Astrocyte of the cerebellum (primary cell): ENCODE results near the gene ALDOB.

Experiments
- DNase-seq: peaks from one replicate; pipeline ENCODE4 v3.0.0-alpha.2; 2011; ENCODE audit warnings: low read depth
- H3K4me3 ChIP-seq: 2 replicates; pipeline ENCODE4 v1.5.1; 2011; ENCODE audit warnings: mild to moderate bottlenecking, low read depth, low read length, moderate library complexity
- CTCF ChIP-seq: IDR thresholded peaks from 2 replicates; pipeline ENCODE4 v1.5.1; 2012; ENCODE audit warnings: low read length, low read depth, moderate library complexity, mild to moderate bottlenecking; ENCODE audit errors: missing control alignments
- in situ Hi-C: cut with HindIII; loops from 2 replicates; pipeline ENCODE4 v1.10.0; 2017; ENCODE audit warnings: low sequenced_read_pairs

Gene ALDOB

GRCh38 chr9:101478444-101478843 lies 42.9 kb upstream of the ALDOB start:
- no peak for TF ChIP-seq CTCF
- in situ Hi-C loops: no loop called here
- DNase-seq: no peak
- H3K4me3 ChIP-seq: no peak overlapping the region

GRCh38 chr9:101477736-101478135 lies 42.2 kb upstream of the ALDOB start:
- H3K4me3 ChIP-seq: no peak overlapping the region
- no peak for TF ChIP-seq CTCF
- in situ Hi-C loops: no loop called here
- DNase-seq: no peak

GRCh38 chr9:101477214-101477613 lies 41.6 kb upstream of the ALDOB start:
- no peak overlapping the region for H3K4me3 ChIP-seq
- DNase-seq: no peak
- no peak for TF ChIP-seq CTCF
- in situ Hi-C loops: no loop called here

GRCh38 chr9:101476576-101477208 lies 41.1 kb upstream of the ALDOB start:
- no peak for TF ChIP-seq CTCF
- H3K4me3 ChIP-seq: no peak overlapping the region
- in situ Hi-C loops: no loop called here
- no peak for DNase-seq

- DNase-seq: no peak
- in situ Hi-C loops: no loop called here
- no peak for TF ChIP-seq CTCF
- H3K4me3 ChIP-seq: no peak overlapping the region
Measured at GRCh38 chr9:101472891-101473290, 37.3 kb upstream of the ALDOB start.

GRCh38 chr9:101470929-101471328 lies 35.4 kb upstream of the ALDOB start:
- in situ Hi-C loops: no loop called here
- no peak overlapping the region for H3K4me3 ChIP-seq
- DNase-seq: no peak
- no peak for TF ChIP-seq CTCF
